Measurements from ENCODE around the gene C9orf78. TPM values are rescaled to one million over a fixed set of nuclear protein-coding genes. Genes with fewer than 3 reads are reported as not detected.

Gene C9orf78
- total and polyA plus RNA-seq, 8 donors = 30.1 to 71.9 (median 65.6) TPM

DNA sequence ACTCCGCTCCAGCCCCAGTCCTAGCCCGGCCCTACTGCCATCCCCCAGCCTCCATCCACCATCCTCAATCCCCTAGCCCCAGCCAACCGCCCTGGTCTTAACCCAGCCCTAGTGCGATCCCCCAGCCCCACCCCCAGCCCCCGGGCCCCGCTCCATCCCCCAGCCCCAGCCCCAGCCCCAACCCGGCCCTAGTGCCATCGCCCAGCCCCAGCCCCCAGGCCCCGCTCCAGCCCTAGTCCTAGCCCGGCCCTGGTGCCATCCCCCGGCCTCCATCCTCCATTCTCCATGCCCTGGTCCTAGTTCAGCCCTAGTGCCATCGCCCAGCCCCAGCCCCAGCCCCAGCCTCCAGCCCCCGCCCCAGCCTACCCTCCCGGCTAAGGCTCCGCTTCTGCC, 11.5 kb downstream of the C9orf78 start:
- ATAC-seq (peak; percentile 63), DNase-seq (no peak)
- no peaks in the 10 kb centered on the region for H3K9me3 ChIP-seq
- H3K4me1 ChIP-seq = peaks cover 0 to 17% of the 10 kb centered on the region in 2 donors
- peak overlapping the region; percentile 59 to 84 for H3K27ac ChIP-seq
- intact Hi-C loops (cut with DNase I) = no loop called here
- TF ChIP-seq, protein P1, sequence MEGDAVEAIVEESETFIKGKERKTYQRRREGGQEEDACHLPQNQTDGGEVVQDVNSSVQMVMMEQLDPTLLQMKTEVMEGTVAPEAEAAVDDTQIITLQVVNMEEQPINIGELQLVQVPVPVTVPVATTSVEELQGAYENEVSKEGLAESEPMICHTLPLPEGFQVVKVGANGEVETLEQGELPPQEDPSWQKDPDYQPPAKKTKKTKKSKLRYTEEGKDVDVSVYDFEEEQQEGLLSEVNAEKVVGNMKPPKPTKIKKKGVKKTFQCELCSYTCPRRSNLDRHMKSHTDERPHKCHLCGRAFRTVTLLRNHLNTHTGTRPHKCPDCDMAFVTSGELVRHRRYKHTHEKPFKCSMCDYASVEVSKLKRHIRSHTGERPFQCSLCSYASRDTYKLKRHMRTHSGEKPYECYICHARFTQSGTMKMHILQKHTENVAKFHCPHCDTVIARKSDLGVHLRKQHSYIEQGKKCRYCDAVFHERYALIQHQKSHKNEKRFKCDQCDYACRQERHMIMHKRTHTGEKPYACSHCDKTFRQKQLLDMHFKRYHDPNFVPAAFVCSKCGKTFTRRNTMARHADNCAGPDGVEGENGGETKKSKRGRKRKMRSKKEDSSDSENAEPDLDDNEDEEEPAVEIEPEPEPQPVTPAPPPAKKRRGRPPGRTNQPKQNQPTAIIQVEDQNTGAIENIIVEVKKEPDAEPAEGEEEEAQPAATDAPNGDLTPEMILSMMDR (IDR thresholded peaks at IDR 0.05) = no peak
- no peaks in the 10 kb centered on the region for H3K27me3 ChIP-seq
- H3K36me3 ChIP-seq = peaks cover 0 to 60% of the 10 kb centered on the region in 2 donors
- peak overlapping the region; percentile 68 to 80 for H3K4me3 ChIP-seq

GRCh38 chr9:129822898-129823541, 12.1 kb downstream of the C9orf78 start:
- DNase-seq = peak in 1 of 4 donors; percentile 84
- Histone ChIP-seq H3K36me3 (peaks cover 0 to 60% of the 10 kb centered on the region in 2 donors), H3K9me3 (no peaks in the 10 kb centered on the region), H3K4me1 (peaks cover 0 to 23% of the 10 kb centered on the region in 2 donors), H3K4me3 (peak overlapping the region; percentile 68 to 80), H3K27ac (peak overlapping the region in 1 of 2 donors; percentile 84), H3K27me3 (no peaks in the 10 kb centered on the region)
- intact Hi-C loops (cut with DNase I) = no loop called here
- peak; percentile 52 for ATAC-seq
- TF ChIP-seq, protein P1 (IDR thresholded peaks at IDR 0.05) = no peak

DNA sequence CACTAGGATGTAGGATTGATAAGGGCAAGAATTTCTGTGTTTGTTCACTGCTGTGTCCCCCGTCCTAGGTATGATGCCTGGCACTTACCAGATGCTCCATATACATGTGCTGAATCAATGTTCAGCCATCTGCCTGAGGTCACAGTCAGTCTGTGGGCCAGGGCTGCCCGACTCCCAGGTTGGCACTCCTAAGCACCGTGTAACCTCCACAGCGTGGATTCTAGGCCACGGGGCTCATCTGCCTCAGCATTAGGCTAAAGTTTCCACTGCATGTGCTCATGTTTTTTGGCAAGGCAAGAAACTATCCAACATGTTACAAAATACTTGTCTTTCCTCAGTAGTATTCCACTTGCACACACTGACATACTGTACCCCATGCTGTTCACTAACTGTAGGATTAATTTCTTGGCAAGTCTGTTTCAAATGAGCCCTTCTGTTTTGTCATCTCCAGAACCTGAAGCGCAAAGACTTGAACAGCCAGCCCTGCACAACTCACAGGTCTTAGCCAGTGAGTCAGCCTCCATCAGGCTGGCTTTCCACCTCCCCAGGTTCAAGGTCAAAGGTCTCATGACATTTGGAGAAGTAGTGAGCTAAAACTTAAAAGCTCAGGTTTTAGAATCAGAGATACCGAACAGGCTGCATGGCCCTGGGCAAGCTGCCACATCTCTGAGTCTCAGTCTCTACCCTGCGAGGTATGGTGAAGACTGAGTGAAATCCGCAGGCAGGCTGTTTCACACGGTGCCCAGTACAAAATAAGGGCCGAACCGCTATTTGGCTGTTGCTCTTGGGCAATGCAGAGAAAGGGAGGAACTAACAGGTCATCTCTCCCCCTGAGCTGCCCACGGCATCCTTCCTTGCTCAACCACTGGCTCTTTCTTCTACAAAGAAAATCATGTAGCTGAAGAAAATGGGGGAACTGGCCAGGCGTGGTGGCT, 18.3 kb downstream of the C9orf78 start:
- TF ChIP-seq, protein P1 (IDR thresholded peaks at IDR 0.05) = no peak
- Histone ChIP-seq H3K27ac (peak overlapping the region in 1 of 2 donors; percentile 60), H3K4me1 (peaks cover 0 to 26% of the 10 kb centered on the region in 2 donors), H3K9me3 (no peaks in the 10 kb centered on the region), H3K36me3 (peaks cover 0 to 98% of the 10 kb centered on the region in 2 donors), H3K4me3 (no peak overlapping the region), H3K27me3 (no peaks in the 10 kb centered on the region)
- DNase-seq (peak in 1 of 4 donors; percentile 46), ATAC-seq (peak; percentile 32)
- intact Hi-C loops (cut with DNase I) = no loop called here

DNA sequence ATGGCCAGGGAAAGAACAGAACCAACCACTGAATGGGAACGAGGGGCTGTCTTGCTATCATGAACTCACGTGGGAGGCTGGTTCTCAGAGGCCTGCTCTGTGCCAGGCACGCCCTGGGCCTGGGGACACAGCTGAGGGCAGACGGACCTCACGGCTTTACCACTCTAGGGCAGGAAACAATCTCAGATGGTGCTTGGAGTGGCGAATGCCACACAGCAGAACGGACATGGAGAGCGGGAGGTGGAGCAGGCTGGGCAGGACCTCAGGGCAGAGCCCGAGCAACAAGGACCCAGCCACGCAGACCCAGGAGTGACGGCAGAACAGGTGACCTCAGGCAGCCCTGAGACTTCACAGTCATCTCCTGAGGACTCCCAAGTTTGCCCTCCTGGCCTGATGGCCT, 19.8 kb downstream of the C9orf78 start:
- ATAC-seq = no peak
- DNase-seq = no peak
- Histone ChIP-seq H3K4me1 (peaks cover 0 to 24% of the 10 kb centered on the region in 2 donors), H3K27me3 (no peaks in the 10 kb centered on the region), H3K36me3 (peaks cover 0 to 98% of the 10 kb centered on the region in 2 donors), H3K27ac (no peak overlapping the region), H3K9me3 (no peaks in the 10 kb centered on the region), H3K4me3 (no peak overlapping the region)
- TF ChIP-seq, protein P1 (IDR thresholded peaks at IDR 0.05) = no peak
- intact Hi-C loops (cut with DNase I) = no loop called here
